ENCODE measurements around the gene BCL11B. TPM values are rescaled to one million over a fixed set of nuclear protein-coding genes. Genes with fewer than 3 reads are reported as not detected.

BCL11B gene
- total RNA-seq, 4 donors from 2014 or later: 7.7 to 10.2 (median 10.0) TPM

GRCh38 chr14:99282261-99283050, 10.5 kb upstream of the BCL11B start:
- H3K36me3 ChIP-seq: no peaks in the 10 kb centered on the region
- H3K27me3 ChIP-seq: no peaks in the 10 kb centered on the region
- no peak overlapping the region for H3K27ac ChIP-seq
- no peak overlapping the region for H3K4me3 ChIP-seq
- TF ChIP-seq POLR2A (IDR thresholded peaks at IDR 0.05) (no peak), CTCF (IDR thresholded peaks at IDR 0.05) (no peak)
- no peaks in the 10 kb centered on the region for H3K9me3 ChIP-seq
- no peaks in the 10 kb centered on the region for H3K4me1 ChIP-seq
- no peak for DNase-seq

- Histone ChIP-seq H3K27me3 (no peaks in the 10 kb centered on the region), H3K27ac (no peak overlapping the region), H3K9me3 (no peaks in the 10 kb centered on the region), H3K4me1 (no peaks in the 10 kb centered on the region), H3K4me3 (no peak overlapping the region), H3K36me3 (no peaks in the 10 kb centered on the region)
- TF ChIP-seq CTCF (IDR thresholded peaks at IDR 0.05) (no peak), POLR2A (IDR thresholded peaks at IDR 0.05) (no peak)
- no peak for DNase-seq
These were observed 9.4 kb upstream of the BCL11B start for GRCh38 chr14:99281396-99281795.

GRCh38 chr14:99280852-99281251, 8.9 kb upstream of the BCL11B start:
- Histone ChIP-seq H3K27me3 (no peaks in the 10 kb centered on the region), H3K27ac (no peak overlapping the region), H3K4me3 (no peak overlapping the region), H3K4me1 (no peaks in the 10 kb centered on the region), H3K9me3 (no peaks in the 10 kb centered on the region), H3K36me3 (no peaks in the 10 kb centered on the region)
- TF ChIP-seq CTCF (IDR thresholded peaks at IDR 0.05) (no peak), POLR2A (IDR thresholded peaks at IDR 0.05) (no peak)
- DNase-seq: no peak

GRCh38 chr14:99280066-99280731, 8.2 kb upstream of the BCL11B start:
- H3K4me1 ChIP-seq: no peaks in the 10 kb centered on the region
- no peaks in the 10 kb centered on the region for H3K36me3 ChIP-seq
- TF ChIP-seq POLR2A (IDR thresholded peaks at IDR 0.05) (no peak), CTCF (IDR thresholded peaks at IDR 0.05) (no peak)
- H3K4me3 ChIP-seq: no peak overlapping the region
- no peak overlapping the region for H3K27ac ChIP-seq
- H3K9me3 ChIP-seq: no peaks in the 10 kb centered on the region
- H3K27me3 ChIP-seq: no peaks in the 10 kb centered on the region
- no peak for DNase-seq

- DNase-seq: no peak
- Histone ChIP-seq H3K4me3 (no peak overlapping the region), H3K9me3 (no peaks in the 10 kb centered on the region), H3K4me1 (peaks cover 0 to 6% (median 0%) of the 10 kb centered on the region in 4 donors), H3K36me3 (no peaks in the 10 kb centered on the region), H3K27me3 (no peaks in the 10 kb centered on the region), H3K27ac (no peak overlapping the region)
- TF ChIP-seq POLR2A (IDR thresholded peaks at IDR 0.05) (no peak), CTCF (IDR thresholded peaks at IDR 0.05) (no peak)
These were observed 6.8 kb upstream of the BCL11B start for GRCh38 chr14:99278836-99279235.

All from Peyer's patch (tissue), 4 donors.